HL-60/S4 treated with phorbol 12-myristate 13-acetate at 8.2 ng/mL for 4 days and 3 days (cell line): ENCODE data around the gene UTP4.
"Not testable (repeated sequence)": the region's sequence is repeated elsewhere in the genome, so short reads cannot be mapped to it uniquely, and the experiment has no call there.

Source experiments
- in situ Hi-C: fragments of 300-500 bp; cut with MboI; formaldehyde crosslinking; loops from 2 replicates; pipeline ENCODE4 v1.15.0; 2022; ENCODE audit warnings: low sequenced_read_pairs

UTP4 gene

DNA sequence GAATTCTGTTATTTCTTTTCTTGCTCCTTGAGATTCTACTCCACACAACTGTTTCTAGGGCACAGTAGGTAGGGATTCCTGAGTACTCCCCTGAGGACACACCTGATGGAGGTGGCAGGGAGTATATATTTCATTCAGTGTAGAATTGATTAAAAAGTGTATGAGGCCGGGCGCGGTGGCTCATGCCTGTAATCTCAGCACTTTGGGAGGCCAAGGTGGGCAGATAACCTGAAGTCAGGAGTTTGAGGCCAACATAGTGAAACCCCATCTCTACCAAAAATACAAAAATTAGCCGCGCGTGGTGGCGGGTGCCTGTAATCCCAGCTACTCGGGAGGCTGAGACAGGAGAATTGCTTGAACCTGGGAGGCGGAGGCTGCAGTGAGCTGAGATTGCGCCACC lies 5.6 kb upstream of the UTP4 start:
- in situ Hi-C loops: loop anchor here (10.0 kb wide), 1 partner anchor 222 kb away; no protein-coding TSS in a partner anchor

DNA sequence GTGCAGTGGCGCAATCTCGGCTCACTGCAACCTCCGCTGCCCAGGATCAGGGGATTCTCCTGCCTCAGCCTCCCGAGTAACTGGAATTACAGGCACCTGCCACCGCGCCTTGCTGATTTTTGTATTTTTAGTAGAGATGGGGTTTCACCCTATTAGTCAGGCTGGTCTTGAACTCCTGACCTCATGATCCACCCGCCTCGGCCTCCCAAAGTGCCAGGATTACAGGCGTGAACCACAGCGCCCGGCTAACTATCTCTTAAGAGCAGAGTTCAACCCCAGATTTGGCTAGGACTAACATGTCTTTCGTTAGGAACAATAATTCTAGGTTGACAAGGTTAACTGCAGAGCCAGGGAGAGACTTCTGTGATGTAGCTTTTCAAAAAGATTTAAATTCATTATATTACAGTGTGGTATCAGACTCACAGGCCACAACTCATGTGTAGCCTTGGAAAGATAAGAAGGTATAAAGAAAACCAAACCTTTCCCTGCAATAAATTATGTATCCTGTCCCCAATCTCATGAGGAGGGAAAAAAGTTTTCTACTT lies 4.4 kb upstream of the UTP4 start:
- in situ Hi-C loops: loop anchor here (10.0 kb wide), 1 partner anchor 223 kb away; no protein-coding TSS in a partner anchor

DNA sequence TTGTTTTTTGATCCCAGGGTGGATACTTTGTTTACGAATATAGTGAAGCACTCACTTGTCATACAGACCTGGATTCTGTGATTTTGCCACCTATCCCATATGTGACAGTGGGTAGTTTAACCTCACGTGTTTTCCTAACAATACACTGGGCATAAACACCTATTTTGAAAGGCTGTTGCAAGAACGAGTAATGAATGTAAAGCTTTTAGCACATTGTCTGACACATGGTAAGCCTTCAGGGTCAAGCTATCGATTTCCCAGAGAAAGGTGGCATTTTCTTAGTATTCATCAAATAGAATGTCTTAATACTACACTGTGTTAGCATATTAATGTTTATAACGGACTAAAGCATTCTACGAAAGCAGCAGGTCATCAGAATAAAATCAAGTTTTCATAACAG lies 2.0 kb upstream of the UTP4 start:
- in situ Hi-C loops: no loop called here

DNA sequence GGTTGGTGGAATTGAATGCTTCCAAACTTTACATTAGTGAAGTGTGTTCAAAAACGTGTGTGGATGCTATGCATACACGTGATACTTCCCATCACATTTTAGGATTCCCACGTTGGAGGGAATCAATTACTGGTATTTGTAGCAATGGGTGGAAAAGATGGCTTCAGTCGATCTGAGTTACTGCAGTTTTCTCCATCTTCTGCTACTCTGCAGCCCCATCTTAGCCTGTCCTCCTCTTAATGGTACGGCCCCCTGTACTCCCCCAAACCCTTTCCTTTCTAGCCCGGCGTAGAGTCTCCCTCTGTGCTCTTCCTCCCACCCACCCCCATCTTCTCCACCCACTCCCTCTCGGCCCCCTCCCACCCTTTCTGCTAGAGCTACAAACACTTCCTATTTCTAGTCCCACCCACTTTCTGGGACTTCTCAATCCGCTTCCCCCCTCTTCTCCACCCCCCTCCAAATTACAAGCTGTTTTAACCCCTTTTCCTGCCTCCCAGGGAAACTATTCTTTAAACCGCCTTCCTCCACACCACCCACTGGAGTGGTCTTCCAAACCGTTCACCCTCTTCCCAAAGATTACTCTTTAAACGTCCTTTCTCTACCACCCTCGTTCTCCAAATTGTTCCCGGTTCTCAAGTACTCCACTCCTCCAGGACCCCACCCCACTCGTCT lies 1.1 kb upstream of the UTP4 start:
- in situ Hi-C loops: no loop called here

DNA sequence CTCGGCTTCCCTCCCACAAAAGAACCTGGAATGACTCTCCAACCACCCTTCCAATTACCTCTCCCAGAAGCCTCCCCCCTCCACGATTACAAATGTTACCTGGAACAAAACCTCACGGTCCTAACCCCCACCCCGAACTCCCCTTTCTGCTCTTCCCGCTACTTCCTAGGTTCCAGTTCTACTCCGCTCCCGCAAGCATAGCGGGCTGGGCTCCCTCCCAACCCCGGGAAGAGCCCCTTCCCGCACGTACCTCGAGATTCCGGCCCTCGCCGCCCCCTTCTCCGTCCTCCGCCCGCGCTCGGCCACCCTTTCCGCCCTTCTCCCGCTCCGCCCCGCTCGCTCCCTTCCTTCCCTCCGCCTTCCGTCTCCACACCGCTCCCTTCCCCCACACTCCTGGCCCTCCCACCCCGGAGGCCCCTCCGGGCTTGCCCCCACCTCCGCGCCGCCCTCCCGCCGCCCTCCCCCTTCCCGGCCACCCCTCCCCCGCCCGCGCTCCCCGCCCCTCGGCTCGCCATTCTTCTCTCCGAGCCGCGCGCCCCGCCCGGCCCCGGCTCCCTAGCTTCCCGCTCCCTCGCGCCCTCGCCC lies 518 bp upstream of the UTP4 start:
- in situ Hi-C loops: no loop called here

DNA sequence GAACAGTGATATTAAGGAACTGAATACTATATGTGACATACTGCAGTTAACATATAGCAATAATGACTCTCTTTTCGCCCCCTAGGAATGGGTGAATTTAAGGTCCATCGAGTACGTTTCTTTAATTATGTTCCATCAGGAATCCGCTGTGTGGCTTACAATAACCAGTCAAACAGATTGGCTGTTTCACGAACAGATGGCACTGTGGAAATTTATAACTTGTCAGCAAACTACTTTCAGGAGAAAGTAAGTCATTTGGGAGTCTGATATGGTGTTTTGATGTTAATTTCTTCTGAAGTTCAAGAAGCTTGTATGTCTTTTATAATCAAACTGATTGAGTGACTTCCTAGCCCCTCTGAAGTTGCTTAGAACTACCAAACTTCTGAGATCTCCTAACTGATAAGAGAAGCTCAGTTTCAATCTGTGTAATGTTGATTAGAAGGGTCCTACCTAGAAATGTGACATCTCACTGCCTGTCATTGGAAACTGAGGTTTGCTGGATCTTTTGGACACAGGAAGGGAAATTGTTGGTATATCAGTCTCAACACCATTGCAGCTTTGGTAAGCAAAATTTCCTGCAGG lies 1.0 kb downstream of the UTP4 start:
- in situ Hi-C loops: no loop called here

DNA sequence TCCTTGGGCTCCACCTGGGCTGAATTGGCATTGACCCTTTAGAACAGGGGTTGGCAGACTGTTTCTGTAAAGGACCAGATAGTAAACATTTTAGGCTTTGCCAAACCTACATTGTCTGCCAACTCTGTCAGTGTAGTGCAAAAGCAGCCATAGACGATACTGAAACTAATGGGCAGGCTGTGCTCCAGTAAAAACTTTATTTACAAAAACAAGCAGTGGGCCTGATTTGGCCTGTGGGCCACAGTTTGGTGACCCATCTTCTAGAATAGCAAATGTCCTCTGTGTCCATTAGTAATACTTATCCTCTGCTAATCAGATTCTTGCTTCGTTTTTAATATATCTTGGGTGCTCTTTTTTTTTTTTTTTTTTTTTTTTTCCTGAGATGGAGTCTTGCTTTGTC lies 6.2 kb downstream of the UTP4 start:
- in situ Hi-C loops: no loop called here

DNA sequence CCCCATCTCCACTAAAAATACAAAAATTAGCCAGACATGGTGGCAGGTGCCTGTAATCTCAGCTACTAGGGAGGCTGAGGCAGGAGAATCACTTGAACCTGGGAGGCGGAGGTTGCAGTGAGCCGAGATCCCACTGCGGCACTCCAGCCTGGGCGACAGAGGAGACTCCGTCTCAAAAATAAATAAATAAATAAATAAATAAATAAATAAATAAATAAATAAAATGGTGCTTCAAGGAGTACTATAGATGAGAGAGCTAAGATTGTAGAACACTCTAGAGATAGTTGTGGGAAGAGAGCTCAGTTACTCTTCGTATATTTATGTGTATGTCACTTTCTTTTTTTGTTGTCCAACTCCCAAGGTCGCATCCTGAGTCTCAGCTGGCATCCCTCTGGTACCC lies 7.0 kb downstream of the UTP4 start:
- in situ Hi-C loops: not testable (repeated sequence)

DNA sequence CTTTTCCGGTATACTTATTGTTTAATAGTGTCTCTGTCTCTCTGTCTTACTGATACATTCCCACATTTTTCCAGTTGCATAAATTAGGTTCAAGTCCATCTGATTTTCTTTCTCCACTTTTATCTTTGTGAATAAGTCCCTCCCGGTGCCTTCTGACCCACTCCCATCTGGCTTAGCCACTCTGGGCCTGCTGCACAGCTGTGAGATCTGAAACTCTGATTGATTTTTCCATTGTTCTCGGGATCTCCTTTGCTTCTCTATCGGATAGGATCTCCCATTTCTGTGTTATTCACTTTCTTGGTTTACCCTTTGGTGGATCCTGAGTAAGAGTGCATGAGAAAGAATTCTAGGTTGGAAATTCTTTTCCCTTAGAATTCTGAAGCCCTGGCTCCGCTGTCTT lies 8.6 kb downstream of the UTP4 start:
- in situ Hi-C loops: no loop called here

DNA sequence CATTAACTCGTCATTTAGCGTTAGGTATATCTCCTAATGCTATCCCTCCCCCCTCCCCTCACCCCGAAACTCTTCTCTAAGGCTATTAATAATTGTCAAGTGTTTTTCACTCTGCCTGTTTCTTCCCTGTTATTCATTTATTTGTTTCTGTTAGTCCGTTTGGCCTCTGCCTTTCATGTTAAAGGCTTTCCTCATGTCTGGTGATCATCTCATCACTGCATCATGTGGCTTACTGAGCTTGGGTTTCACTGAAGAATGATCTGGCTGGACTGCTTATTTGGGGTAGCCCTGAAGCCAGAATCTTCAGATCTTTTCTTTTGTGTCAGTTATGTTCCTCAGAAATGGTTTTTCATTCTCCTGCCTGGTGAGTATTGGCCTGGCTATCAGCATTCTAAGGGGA lies 9.5 kb downstream of the UTP4 start:
- in situ Hi-C loops: no loop called here

DNA sequence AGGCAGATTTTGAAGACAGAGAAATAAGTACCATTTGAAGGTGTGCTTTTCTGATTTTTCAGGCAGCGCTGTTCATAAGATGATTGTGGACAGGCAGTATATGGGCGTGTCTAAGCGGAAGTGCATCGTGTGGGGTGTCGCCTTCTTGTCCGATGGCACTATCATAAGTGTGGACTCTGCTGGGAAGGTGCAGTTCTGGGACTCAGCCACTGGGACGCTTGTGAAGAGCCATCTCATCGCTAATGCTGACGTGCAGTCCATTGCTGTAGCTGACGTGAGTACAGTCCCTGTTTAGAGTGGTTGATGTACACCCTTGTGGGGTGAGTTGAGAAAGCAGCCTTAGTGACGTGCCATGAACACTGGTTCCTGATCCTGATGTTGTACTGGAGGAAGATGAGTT lies 10.7 kb downstream of the UTP4 start:
- in situ Hi-C loops: no loop called here

DNA sequence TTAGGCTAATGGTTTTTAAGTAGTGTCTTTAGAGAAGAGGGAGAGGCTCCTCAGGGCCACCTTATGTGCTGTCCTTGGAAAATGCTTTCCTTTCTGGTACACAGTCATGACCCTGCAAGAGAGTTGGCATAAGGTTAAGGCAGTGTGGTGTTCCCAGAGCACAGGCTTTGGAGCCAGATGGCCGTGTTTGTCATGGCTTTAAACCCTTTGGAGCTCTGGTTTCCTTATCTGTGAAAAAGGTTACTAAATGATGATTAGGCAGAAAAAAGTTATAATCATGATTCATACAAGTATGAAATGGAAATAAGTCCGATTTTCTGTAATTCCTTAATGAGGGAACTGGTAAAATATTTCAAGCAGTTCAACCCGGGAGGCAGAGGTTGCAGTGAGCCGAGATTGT lies 13.2 kb downstream of the UTP4 start:
- in situ Hi-C loops: no loop called here

DNA sequence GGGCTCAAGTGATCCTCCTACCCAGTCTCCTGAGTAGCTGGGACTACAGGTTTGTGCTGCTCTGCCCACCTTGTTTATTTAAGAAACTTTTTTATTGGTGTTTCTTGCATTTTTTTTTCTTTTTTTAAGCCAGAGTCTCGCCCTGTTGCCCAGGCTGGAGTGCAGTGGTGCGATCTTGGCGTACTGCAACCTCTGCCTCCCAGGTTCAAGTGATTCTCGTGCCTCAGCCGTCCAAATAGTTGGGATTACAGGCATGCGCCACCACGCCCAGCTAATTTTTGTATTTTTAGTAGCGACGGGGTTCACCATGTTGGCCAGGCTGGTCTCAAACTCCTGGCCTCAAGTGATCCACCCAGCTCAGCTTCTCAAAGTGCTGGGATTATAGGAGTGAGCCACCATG lies 17.2 kb downstream of the UTP4 start:
- in situ Hi-C loops: loop anchor here (10.0 kb wide), 1 partner anchor 135 kb away; no protein-coding TSS in a partner anchor

DNA sequence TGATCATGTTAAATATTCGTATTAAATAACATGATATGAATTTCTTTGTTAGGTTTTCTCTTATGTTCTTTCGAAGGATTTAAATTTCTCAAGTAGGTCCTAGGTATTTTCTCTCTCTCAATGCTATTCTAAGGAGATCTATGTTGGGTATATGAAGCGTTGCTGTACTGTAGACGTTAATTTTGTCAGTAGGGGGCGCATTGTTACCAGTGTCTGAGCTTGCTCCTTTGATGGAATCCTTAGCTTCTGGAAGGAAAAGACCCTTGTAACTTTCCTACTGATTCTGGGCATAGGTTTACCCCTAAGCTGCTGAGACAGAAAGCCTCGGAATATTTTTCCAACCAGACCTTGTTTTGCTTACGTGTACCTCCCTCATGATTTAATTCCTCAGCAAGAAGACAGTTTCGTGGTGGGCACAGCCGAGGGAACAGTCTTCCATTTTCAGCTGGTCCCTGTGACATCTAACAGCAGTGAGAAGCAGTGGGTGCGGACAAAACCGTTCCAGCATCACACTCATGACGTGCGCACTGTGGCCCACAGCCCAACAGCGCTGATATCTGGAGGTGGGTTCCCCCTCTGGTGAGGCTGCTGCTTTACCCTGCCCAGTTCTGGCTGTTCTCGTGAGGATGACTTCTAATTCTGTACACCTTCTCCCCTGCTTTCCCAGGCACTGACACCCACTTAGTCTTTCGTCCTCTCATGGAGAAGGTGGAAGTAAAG lies 17.9 kb downstream of the UTP4 start:
- in situ Hi-C loops: loop anchor here (10.0 kb wide), 1 partner anchor 134 kb away; no protein-coding TSS in a partner anchor

DNA sequence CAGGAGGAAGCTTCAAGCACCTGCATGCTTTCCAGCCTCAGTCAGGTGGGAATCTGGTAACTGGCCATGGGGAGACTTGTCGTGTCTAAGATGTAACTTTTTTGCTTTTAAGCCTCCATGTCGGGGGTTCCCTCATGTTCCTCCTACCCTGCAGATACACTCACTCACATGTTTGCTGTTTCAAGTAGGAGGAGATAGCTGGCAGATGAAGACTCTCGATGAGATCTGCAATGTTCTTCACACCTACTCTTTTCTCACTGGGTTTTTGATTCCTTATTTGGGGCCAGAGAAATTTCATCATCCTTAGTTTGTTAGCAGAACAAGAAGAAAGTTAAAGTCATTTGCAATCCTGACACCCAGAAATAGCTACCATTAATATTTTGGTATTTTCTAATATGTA lies 24.7 kb downstream of the UTP4 start:
- in situ Hi-C loops: loop anchor here (10.0 kb wide), 1 partner anchor 128 kb away; no protein-coding TSS in a partner anchor

DNA sequence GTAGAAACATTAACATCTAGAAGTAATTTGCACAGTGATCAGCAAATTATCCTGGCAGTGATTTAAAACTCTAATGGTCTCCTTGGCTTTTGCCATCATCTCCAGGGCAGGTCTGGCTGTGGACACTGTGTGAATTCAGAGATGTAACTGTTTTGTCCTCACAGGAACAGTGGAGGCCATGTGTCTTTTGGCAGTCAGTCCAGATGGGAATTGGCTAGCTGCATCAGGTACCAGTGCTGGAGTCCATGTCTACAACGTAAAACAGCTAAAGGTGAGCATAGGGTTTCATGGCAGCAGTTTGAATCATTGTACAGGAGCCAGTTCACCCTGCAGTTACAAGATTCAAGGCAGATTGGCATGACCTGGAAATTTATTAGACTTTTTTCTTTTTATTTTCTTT lies 27.7 kb downstream of the UTP4 start:
- in situ Hi-C loops: no loop called here

DNA sequence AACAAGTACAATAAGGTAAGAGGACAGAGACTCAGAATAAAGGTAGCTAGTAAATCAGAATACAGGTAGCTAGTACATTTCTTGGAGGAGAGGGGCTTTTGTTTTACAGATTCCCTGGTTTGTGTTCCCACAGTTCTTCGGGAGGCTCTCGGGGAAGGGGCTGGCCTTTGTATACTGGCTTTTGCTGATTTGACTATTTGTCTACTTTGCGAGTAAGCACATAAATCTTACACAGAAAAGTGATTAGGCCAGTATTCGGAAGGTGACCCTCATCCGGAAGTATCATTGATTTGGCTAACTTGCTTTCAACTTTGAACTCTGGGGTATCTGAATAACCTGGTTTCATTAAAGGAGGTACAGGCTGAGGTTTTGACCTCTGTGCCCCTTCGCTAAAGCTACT lies 33.1 kb downstream of the UTP4 start:
- in situ Hi-C loops: no loop called here

DNA sequence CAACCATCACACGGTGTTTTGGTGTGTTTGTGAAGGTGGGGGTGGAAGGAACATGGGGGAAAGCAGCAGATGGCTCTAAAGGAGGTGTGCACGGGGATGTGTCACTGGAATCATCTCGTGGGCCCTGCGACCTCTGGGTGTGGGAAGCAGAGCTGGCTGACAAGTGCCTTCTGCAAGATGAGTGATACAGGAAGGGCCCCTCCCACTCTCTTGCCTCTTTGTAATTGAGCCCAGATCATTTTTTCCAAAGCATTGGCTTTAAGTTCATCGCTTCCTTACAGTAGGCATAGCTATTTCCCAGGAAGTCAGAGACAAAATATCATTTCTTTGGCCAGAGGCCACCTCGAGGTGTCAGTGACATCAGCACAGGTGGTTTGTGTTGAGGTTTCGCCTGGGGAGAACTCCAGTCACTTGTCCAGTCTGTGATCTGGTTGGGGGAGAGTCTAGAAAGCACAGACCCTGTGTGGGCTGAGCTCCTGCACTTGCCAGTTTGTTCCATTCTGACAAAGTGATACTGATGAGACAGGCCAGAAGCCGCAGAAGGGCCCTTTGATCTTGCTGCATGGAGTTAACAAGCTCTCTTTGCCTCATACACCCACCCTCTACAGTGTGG lies 33.9 kb downstream of the UTP4 start:
- in situ Hi-C loops: no loop called here

DNA sequence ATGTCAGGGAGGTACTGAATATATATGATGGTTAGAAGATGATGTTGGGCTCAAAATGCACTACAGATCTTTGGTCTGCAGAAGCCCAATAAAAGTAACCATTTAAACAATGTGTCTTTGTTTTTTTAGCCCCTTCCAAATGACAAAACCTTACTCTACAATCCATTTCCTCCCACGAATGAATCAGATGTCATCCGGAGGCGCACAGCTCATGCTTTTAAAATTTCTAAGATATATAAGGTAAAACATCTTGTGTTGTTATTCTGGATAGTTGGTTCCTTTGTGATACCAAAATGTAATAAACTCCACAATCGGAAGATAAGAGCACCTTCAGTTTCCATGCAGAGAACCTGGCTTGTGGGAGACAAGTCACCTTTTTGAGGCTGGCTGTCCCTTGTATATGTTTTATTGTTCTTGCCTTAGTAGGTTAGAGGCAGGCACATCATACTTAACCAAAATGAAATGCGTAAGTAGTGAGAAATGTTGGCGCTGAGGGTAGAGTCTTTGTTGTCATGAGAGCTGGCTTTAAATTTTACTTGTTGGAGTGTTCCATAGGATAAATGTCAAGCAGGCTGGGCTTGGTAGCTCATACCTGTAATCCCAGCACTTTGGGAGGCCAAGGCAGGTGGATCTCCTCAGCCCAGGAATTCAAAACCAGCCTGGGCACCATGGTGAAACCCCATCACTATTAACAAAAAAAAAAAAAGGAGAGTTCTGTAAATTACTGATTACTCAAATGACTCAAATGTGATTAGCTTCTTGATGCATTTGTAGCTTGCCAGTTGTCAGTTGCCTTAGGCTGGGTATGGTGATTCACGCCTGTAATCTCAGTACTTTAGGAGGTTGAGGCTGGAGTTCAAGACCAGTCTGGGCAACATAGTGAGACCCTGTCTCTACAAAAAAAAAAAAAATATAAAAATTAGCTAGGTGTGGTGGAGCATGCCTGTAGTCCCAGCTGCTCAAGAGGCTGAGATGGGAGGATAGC lies 34.8 kb downstream of the UTP4 start:
- in situ Hi-C loops: no loop called here

DNA sequence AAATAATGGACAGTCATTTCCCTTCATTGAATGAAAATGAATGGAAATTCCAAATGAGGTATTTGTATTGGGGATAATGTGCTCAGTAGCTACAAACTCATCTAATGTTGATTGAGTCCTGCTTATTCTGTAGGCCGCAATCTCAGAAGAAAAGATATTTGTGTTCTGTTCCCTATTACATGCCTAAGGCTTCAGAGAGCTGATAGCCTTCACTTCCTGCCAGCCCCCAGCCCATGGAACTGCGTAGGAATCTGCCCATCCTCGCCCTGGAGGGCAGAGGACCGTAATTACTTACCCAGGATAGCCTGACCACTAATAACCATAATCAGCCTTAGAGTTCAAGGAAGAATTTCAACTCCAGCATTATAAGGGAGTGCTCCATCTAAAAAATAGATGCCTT lies 36.6 kb downstream of the UTP4 start:
- in situ Hi-C loops: no loop called here
